NT2/D1 (cell line): ENCODE measurements around the gene RAB31.

Source experiments
- YY1 ChIP-seq: IDR thresholded peaks from 2 replicates; pipeline ENCODE4 v1.6.1; 2011; ENCODE audit not compliant: insufficient read length, insufficient read depth
- ZNF274 ChIP-seq: IDR thresholded peaks from 2 replicates; pipeline ENCODE4 v1.6.1; 2011; ENCODE audit warnings: mild to moderate bottlenecking, low read depth, low read length

DNA sequence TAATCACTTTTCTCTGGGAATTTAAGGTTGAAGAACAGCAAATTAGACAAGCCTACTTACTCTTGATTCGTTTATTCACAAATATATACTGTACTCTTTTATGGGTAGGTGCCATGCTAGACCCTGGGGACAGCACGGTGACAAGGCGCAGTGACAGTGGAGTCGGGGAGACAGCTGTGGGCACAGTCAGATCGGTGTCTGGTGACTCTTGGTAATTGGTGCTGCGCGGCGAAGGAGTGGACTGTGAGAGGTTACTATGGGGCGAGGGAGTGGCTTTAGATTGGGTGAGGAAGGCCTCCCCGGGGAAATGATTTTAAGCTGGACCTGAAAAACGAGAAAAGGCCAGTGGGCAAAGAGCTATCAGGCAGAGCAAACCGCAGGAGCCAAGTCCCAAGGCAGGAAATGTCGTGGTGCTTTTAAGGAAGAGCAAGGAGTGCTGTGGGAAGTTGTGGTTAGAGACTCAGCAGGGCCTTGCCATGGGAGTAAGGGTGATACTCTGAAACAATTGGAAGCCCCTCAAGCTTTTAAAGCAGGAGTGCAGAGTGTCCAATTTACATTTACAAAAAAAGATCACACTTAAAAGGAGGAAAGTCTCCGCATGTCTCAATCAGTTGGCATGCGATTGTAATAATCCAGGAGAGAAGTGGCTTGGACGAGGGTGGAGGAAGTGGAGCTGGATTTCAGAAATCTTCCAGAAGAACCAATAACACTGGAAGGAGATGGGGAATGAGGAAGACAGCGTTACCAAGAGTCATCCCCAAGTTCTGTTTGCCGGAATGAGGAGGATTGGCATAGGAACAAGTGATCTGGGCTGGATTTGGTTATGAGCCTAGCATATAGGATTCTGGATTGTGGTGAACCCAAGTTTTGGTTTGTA, 141.5 kb downstream of the RAB31 start:
- TF ChIP-seq ZNF274: no peak
- TF ChIP-seq YY1: no peak
